ENCODE results near the gene CHTOP.

- TF ChIP-seq POLR2A (IDR thresholded peaks at IDR 0.05) (no peak), CTCF (IDR thresholded peaks at IDR 0.05) (no peak)
These were observed 33.6 kb downstream of the CHTOP start for GRCh38 chr1:153667439-153667838.

Data from breast epithelium (tissue), 3 donors.